Endothelial cell of umbilical vein (primary cell): ENCODE measurements around the gene EDARADD.

Experiments used
- EZH2 ChIP-seq: IDR thresholded peaks from 2 replicates; pipeline ENCODE4 v1.6.1; 2012; ENCODE audit warnings: borderline replicate concordance, low read depth, mild to moderate bottlenecking, moderate library complexity, low read length, inconsistent platforms; ENCODE audit not compliant: severe bottlenecking
- FOS ChIP-seq: IDR thresholded peaks from 2 replicates; pipeline ENCODE4 v1.6.1; 2011; ENCODE audit warnings: mild to moderate bottlenecking, low read length, moderate library complexity, borderline replicate concordance; ENCODE audit not compliant: insufficient read depth
- GATA2 ChIP-seq: IDR thresholded peaks from 2 replicates; pipeline ENCODE4 v1.7.0; 2011; ENCODE audit warnings: low read depth, mild to moderate bottlenecking, moderate library complexity, mixed read lengths, low read length; ENCODE audit not compliant: insufficient read length, insufficient read depth
- JUN ChIP-seq: IDR thresholded peaks from 2 replicates; pipeline ENCODE4 v1.6.1; 2011; ENCODE audit warnings: borderline replicate concordance, low read depth; ENCODE audit not compliant: insufficient read length, insufficient read depth
- MYC ChIP-seq: IDR thresholded peaks from one replicate; pipeline ENCODE4 v1.6.1; 2011; ENCODE audit warnings: mild to moderate bottlenecking, low read depth, low read length
- POLR2A ChIP-seq: IDR thresholded peaks from 2 replicates; pipeline ENCODE4 v1.6.1; 2012; ENCODE audit warnings: low read depth, mild to moderate bottlenecking, control low read depth, low read length
- POLR2AphosphoS5 ChIP-seq: IDR thresholded peaks from 2 replicates; pipeline ENCODE4 v1.6.1; 2012; ENCODE audit warnings: low read depth, mild to moderate bottlenecking, control low read depth, low read length, moderate library complexity; ENCODE audit not compliant: insufficient read depth
- TF ChIP-seq, protein P1 (sequence below), 2 donors: IDR thresholded peaks; 1 replicate in 1 of 2; 2 replicates in 1 of 2; pipeline ENCODE4 v1.5.1; 2011; ENCODE audit warnings: low read length in 2 of 2, mild to moderate bottlenecking in 2 of 2, moderate library complexity in 2 of 2, control low read depth in 1 of 2, inconsistent platforms in 1 of 2, low read depth in 1 of 2; ENCODE audit not compliant: insufficient read depth in 1 of 2; ENCODE audit errors: extremely low read depth in 1 of 2
- TF ChIP-seq, protein P2 (sequence below): IDR thresholded peaks from 2 replicates; pipeline ENCODE4 v1.6.1; 2011; ENCODE audit not compliant: insufficient read depth, insufficient read length

DNA sequence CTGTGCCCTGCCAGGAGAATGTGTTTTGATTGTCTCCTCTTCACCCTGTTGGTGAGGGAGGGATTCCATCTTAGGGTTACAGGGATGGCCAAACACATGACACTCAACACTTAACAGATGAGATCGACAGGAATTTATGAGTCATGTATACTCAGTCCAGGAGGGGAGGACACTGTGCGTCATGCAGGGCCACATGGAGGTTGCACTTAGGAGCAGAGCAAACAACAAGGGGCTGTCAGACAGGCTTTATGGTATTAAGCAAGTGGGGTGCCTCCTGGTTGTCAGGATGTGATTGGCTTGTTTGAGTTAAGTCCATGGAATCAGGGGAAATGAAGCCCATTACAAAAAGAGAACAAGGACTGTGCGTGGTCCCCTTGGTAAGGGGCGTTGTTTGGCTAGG lies 26.9 kb downstream of the EDARADD start:
- TF ChIP-seq EZH2 (no peak), POLR2A (no peak), POLR2AphosphoS5 (no peak), FOS (no peak), MYC (no peak), JUN (no peak), GATA2 (no peak)
- TF ChIP-seq, protein P1, sequence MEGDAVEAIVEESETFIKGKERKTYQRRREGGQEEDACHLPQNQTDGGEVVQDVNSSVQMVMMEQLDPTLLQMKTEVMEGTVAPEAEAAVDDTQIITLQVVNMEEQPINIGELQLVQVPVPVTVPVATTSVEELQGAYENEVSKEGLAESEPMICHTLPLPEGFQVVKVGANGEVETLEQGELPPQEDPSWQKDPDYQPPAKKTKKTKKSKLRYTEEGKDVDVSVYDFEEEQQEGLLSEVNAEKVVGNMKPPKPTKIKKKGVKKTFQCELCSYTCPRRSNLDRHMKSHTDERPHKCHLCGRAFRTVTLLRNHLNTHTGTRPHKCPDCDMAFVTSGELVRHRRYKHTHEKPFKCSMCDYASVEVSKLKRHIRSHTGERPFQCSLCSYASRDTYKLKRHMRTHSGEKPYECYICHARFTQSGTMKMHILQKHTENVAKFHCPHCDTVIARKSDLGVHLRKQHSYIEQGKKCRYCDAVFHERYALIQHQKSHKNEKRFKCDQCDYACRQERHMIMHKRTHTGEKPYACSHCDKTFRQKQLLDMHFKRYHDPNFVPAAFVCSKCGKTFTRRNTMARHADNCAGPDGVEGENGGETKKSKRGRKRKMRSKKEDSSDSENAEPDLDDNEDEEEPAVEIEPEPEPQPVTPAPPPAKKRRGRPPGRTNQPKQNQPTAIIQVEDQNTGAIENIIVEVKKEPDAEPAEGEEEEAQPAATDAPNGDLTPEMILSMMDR (IDR thresholded peaks at IDR 0.05; ENCODE audit: extremely low read depth in 1 of 2, insufficient read depth in 1 of 2, low read depth in 1 of 2, low read length in 2 of 2), result no peak
- TF ChIP-seq, protein P2, sequence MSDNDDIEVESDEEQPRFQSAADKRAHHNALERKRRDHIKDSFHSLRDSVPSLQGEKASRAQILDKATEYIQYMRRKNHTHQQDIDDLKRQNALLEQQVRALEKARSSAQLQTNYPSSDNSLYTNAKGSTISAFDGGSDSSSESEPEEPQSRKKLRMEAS, result no peak
